GM23338 (cell line): Measurements from ENCODE around the gene MOXD1. TPM values are rescaled to one million over a fixed set of nuclear protein-coding genes. Genes with fewer than 3 reads are reported as not detected.

Experiments used
- ATAC-seq: fragments of 200-7000 bp; cut with Tn5 transposase; 3 replicates; pipeline ENCODE4 v1.9.1; 2020
- DNase-seq: peaks from one replicate; pipeline ENCODE4 v3.0.0-alpha.2; 2015; ENCODE audit warnings: low spot score
- H2AFZ ChIP-seq: fragments of 200-600 bp; sonication (generic); 2 replicates; pipeline ENCODE4 v1.8.0; 2016; ENCODE audit warnings: antibody characterized with exemption, mild to moderate bottlenecking, moderate library complexity
- H3F3A ChIP-seq: fragments of 200-600 bp; sonication (generic); replicated peaks from 2 replicates; pipeline ENCODE4 v1.8.0; 2017; ENCODE audit warnings: antibody characterized with exemption, mixed run types, low read depth
- H3K27ac ChIP-seq: fragments of 200-600 bp; sonication (generic); 2 replicates; pipeline ENCODE4 v1.6.1; 2016; ENCODE audit warnings: low read depth
- H3K27me3 ChIP-seq: fragments of 200-600 bp; sonication (generic); 2 replicates; pipeline ENCODE4 v1.8.0; 2016; ENCODE audit warnings: mild to moderate bottlenecking, mixed run types, moderate library complexity; ENCODE audit not compliant: insufficient read depth
- H3K36me3 ChIP-seq: fragments of 200-600 bp; sonication (generic); 2 replicates; pipeline ENCODE4 v1.8.0; 2016; ENCODE audit warnings: mild to moderate bottlenecking; ENCODE audit not compliant: insufficient read depth
- H3K4me1 ChIP-seq: fragments of 200-600 bp; sonication (generic); 2 replicates; pipeline ENCODE4 v1.8.0; 2016; ENCODE audit warnings: mild to moderate bottlenecking, moderate library complexity; ENCODE audit not compliant: insufficient read depth
- H3K4me2 ChIP-seq: fragments of 200-600 bp; sonication (generic); 2 replicates; pipeline ENCODE4 v1.7.1; 2017; ENCODE audit warnings: mixed run types
- H3K4me3 ChIP-seq: fragments of 200-600 bp; sonication (generic); 2 replicates; pipeline ENCODE4 v1.6.1; 2016; ENCODE audit warnings: mixed run types
- H3K79me2 ChIP-seq: fragments of 200-600 bp; sonication (generic); replicated peaks from 2 replicates; pipeline ENCODE4 v1.8.0; 2017; ENCODE audit warnings: mild to moderate bottlenecking; ENCODE audit not compliant: insufficient read depth
- H3K9me2 ChIP-seq: fragments of 200-600 bp; sonication (generic); 2 replicates; pipeline ENCODE4 v1.8.0; 2017; ENCODE audit not compliant: insufficient read depth
- H4K20me1 ChIP-seq: fragments of 200-600 bp; sonication (generic); replicated peaks from 2 replicates; pipeline ENCODE4 v1.8.0; 2017; ENCODE audit warnings: mild to moderate bottlenecking; ENCODE audit not compliant: insufficient read depth
- H3K27ac Mint-ChIP-seq: 2 replicates; pipeline ENCODE4 v1.8.0; 2020; ENCODE audit warnings: inconsistent platforms, mild to moderate bottlenecking, moderate library complexity, mixed read lengths
- H3K27me3 Mint-ChIP-seq: 3 replicates; pipeline ENCODE4 v1.8.0; 2022; ENCODE audit warnings: low read depth, mild to moderate bottlenecking, moderate library complexity, mixed read lengths, inconsistent platforms; ENCODE audit not compliant: insufficient read depth, poor library complexity
- H3K36me3 Mint-ChIP-seq: 3 replicates; pipeline ENCODE4 v1.8.0; 2021; ENCODE audit warnings: low read depth, mild to moderate bottlenecking, inconsistent platforms, moderate library complexity, mixed read lengths
- H3K4me1 Mint-ChIP-seq: 3 replicates; pipeline ENCODE4 v1.8.0; 2020; ENCODE audit warnings: mild to moderate bottlenecking, inconsistent platforms, mixed read lengths
- H3K4me3 Mint-ChIP-seq: 3 replicates; pipeline ENCODE4 v1.8.0; 2021; ENCODE audit warnings: moderate library complexity, mild to moderate bottlenecking, inconsistent platforms, mixed read lengths
- H3K9me3 Mint-ChIP-seq: 3 replicates; pipeline ENCODE4 v1.8.0; 2020; ENCODE audit warnings: moderate library complexity, mild to moderate bottlenecking, inconsistent platforms, mixed read lengths
- CREB1 ChIP-seq: fragments of 250-450 bp; sonication (Bioruptor Pico); IDR thresholded peaks from 2 replicates; pipeline ENCODE4 v1.5.0; 2020; ENCODE audit warnings: low read depth, mild to moderate bottlenecking, moderate library complexity
- EZH2phosphoT487 ChIP-seq: fragments of 200-600 bp; sonication (generic); IDR thresholded peaks from one replicate; pipeline ENCODE4 v1.8.1; 2018; ENCODE audit warnings: antibody characterized with exemption; ENCODE audit not compliant: unreplicated experiment
- JUNB ChIP-seq: IDR thresholded peaks from one replicate; pipeline ENCODE4 v1.6.1; 2016; ENCODE audit warnings: antibody characterized with exemption; ENCODE audit not compliant: unreplicated experiment
- NANOG ChIP-seq: IDR thresholded peaks from 2 replicates; pipeline ENCODE4 v1.6.1; 2016; ENCODE audit warnings: antibody characterized with exemption, borderline replicate concordance
- POLR2AphosphoS5 ChIP-seq: IDR thresholded peaks from 2 replicates; pipeline ENCODE4 v1.6.1; 2016; ENCODE audit warnings: antibody characterized with exemption, low read depth
- STAT1 ChIP-seq: IDR thresholded peaks from one replicate; pipeline ENCODE4 v1.6.1; 2016; ENCODE audit warnings: antibody characterized with exemption; ENCODE audit not compliant: unreplicated experiment
- polyA plus RNA-seq: library from polyadenylated mRNA; unstranded; fragments of >200 nt; fragmentation: Nextera tagmentation; extraction: Ambion mirVana; gene quantifications from 2 replicates; pipeline ENCODE4 v1.2.1, GENCODE V29; 2016
- total RNA-seq: library from RNA; depleted of rRNA; stranded (reverse); fragments of >200 nt; shearing (Covaris generic); gene quantifications from 2 replicates; pipeline ENCODE4 v1.2.3, GENCODE V29; 2014
- TF ChIP-seq, protein P1 (sequence below): IDR thresholded peaks from one replicate; pipeline ENCODE4 v1.6.1; 2018; ENCODE audit warnings: antibody characterized with exemption; ENCODE audit not compliant: unreplicated experiment
- TF ChIP-seq, protein P2 (sequence below): IDR thresholded peaks from 2 replicates; pipeline ENCODE4 v1.6.1; 2016; ENCODE audit warnings: antibody characterized with exemption

Gene MOXD1
- total and polyA plus RNA-seq, 2 experiments from 2014 or later = 1.7 to 4.3 TPM

DNA sequence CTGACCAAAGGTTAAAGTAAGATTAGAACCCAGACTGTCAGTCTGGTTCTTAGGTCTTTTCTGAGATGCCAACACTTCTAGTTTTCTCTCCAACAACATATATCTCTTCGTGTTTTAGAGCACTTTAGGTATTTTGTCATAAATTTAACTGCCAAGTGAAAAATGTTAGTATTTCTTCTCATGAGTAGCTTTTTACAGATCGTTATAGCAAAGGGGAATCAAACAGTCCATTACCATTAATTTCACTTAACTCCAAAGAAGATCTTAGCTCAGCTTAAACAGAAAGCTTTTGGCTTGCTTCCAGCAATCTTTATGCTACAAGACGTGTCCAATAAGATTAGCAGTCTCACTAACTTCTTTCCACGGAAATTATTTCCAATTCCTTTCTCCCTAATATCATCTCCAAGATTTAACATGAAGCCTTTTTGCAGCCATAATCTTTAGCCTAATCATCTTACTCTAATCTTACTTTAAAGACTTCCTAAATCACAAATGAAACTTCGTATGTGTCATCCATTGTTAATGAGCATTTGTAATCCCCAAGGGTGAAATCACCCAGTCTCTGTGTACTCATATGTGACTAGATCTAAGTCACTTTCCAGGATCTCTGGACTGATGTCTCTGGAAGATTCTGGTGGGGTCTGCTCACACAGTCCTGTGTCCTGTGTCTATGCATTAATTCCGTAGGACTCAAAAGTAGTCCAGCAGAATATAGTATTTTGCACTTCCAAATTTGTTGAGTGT, 38.7 kb downstream of the MOXD1 start:
- no peak overlapping the region for H3K27ac ChIP-seq
- H3K36me3 ChIP-seq = no peaks in the 10 kb centered on the region
- no peaks in the 10 kb centered on the region for H4K20me1 ChIP-seq
- H3K4me3 ChIP-seq = no peak overlapping the region
- H3K4me1 ChIP-seq = no peaks in the 10 kb centered on the region
- Mint-ChIP-seq H3K4me1 (no peaks in the 10 kb centered on the region), H3K27ac (no peak overlapping the region), H3K36me3 (no peaks in the 10 kb centered on the region), H3K27me3 (no peaks in the 10 kb centered on the region), H3K9me3 (no peaks in the 10 kb centered on the region), H3K4me3 (no peak overlapping the region)
- no peaks in the 10 kb centered on the region for H3F3A ChIP-seq
- no peak overlapping the region for H3K4me2 ChIP-seq
- no peak for TF ChIP-seq CREB1
- TF ChIP-seq POLR2AphosphoS5 = no peak
- TF ChIP-seq JUNB = no peak
- TF ChIP-seq, protein P1, sequence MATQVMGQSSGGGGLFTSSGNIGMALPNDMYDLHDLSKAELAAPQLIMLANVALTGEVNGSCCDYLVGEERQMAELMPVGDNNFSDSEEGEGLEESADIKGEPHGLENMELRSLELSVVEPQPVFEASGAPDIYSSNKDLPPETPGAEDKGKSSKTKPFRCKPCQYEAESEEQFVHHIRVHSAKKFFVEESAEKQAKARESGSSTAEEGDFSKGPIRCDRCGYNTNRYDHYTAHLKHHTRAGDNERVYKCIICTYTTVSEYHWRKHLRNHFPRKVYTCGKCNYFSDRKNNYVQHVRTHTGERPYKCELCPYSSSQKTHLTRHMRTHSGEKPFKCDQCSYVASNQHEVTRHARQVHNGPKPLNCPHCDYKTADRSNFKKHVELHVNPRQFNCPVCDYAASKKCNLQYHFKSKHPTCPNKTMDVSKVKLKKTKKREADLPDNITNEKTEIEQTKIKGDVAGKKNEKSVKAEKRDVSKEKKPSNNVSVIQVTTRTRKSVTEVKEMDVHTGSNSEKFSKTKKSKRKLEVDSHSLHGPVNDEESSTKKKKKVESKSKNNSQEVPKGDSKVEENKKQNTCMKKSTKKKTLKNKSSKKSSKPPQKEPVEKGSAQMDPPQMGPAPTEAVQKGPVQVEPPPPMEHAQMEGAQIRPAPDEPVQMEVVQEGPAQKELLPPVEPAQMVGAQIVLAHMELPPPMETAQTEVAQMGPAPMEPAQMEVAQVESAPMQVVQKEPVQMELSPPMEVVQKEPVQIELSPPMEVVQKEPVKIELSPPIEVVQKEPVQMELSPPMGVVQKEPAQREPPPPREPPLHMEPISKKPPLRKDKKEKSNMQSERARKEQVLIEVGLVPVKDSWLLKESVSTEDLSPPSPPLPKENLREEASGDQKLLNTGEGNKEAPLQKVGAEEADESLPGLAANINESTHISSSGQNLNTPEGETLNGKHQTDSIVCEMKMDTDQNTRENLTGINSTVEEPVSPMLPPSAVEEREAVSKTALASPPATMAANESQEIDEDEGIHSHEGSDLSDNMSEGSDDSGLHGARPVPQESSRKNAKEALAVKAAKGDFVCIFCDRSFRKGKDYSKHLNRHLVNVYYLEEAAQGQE = no peak
- no peak for TF ChIP-seq STAT1
- TF ChIP-seq EZH2phosphoT487 = no peak
- TF ChIP-seq NANOG = no peak
- no peak overlapping the region for H2AFZ ChIP-seq
- no peaks in the 10 kb centered on the region for H3K27me3 ChIP-seq
- H3K79me2 ChIP-seq = no peaks in the 10 kb centered on the region
- DNase-seq (no peak), ATAC-seq (no peak)
- no peaks in the 10 kb centered on the region for H3K9me2 ChIP-seq

DNA sequence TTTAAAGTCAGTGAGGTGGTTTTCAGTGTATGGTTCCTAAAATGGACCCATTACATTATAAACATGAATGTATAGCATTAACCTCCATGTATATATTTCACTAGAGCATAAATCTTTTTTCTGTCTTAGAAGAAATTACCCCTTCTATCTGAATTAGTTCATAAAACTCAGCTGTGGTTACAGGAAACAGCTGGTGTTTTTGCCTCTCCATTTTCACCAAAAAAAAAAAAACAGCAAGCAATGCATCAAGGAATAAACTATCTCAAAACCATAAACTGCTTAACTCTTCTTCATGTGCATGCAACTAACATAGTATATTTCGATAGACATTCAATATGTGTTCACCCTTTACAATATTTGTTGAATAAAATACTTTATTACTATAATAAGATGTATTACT, 40.2 kb downstream of the MOXD1 start:
- no peaks in the 10 kb centered on the region for H4K20me1 ChIP-seq
- Mint-ChIP-seq H3K9me3 (no peaks in the 10 kb centered on the region), H3K4me3 (no peak overlapping the region), H3K4me1 (no peaks in the 10 kb centered on the region), H3K27ac (no peak overlapping the region), H3K27me3 (no peaks in the 10 kb centered on the region), H3K36me3 (no peaks in the 10 kb centered on the region)
- no peaks in the 10 kb centered on the region for H3K27me3 ChIP-seq
- H3K9me2 ChIP-seq = no peaks in the 10 kb centered on the region
- H3K79me2 ChIP-seq = no peaks in the 10 kb centered on the region
- H3K27ac ChIP-seq = no peak overlapping the region
- no peak for DNase-seq
- ATAC-seq = no peak
- H3F3A ChIP-seq = no peaks in the 10 kb centered on the region
- no peak overlapping the region for H3K4me2 ChIP-seq
- H3K4me3 ChIP-seq = no peak overlapping the region
- no peak overlapping the region for H2AFZ ChIP-seq
- H3K36me3 ChIP-seq = no peaks in the 10 kb centered on the region
- no peaks in the 10 kb centered on the region for H3K4me1 ChIP-seq
- TF ChIP-seq, protein P2, sequence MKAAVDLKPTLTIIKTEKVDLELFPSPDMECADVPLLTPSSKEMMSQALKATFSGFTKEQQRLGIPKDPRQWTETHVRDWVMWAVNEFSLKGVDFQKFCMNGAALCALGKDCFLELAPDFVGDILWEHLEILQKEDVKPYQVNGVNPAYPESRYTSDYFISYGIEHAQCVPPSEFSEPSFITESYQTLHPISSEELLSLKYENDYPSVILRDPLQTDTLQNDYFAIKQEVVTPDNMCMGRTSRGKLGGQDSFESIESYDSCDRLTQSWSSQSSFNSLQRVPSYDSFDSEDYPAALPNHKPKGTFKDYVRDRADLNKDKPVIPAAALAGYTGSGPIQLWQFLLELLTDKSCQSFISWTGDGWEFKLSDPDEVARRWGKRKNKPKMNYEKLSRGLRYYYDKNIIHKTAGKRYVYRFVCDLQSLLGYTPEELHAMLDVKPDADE = no peak
- no peak for TF ChIP-seq NANOG
- no peak for TF ChIP-seq POLR2AphosphoS5
